G401.6 (cell line): ENCODE measurements around the gene PADI4.
"Not testable (repeated sequence)": the region's sequence is repeated elsewhere in the genome, so short reads cannot be mapped to it uniquely, and the experiment has no call there.

ENCODE experiments used
- FAIRE-seq: peaks from 2 replicates; lab custom pipeline; 2012; peaks lifted over from hg19 to GRCh38; lab: Jason Lieb, UNC

The PADI4 gene

DNA sequence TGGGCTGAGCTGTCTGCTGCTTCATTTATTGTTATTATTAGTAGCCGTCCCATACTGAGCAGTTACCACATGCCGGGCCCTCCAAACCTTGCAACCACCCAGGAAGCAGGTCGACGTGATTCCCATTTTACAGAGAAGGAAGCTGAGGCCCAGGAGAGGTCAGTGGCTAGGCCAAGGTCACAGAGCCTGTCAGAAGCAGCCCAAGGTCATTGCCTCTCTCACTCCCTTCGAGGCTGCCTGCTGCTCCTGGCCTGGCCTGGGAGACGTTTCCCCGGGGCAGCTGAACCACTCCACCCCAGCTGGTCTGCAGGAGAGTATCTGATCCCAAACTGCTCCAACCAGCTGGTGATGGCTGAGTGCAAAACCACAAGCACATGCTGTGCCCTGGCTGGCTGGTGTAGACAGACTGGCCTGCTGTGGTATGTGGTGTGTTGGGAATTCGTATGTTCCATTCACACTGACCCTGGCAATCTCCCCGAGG is 6.5 kb downstream of the PADI4 start:
- FAIRE-seq, result no peak

DNA sequence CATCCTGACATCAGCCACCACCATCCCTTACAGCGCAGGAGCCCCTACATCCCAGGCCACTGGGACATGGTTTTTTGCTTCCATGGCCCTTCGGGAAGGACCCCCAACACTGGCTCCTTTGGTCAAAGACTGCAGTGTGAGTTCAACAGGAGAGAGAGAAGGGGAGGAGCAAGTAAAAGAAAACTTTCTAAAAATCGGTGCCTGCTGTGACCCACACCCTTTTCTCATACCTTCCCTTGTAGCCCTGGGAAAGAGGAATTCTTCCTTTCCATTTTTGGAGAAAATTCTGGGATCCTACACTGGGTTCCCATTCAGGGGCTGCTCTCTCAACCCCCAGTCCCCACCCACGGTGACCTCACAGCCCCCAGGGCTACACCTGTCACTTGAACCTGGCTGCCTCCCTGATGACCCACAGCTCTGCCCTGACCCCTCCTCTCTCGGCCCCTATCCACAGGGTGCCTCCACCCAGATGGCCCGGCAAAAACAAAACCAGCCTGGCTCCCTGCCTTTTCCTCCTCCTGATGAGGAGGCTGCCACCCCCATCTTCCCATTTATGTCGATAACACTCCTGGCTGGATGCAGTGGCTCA is 7.6 kb downstream of the PADI4 start:
- FAIRE-seq, result no peak

DNA sequence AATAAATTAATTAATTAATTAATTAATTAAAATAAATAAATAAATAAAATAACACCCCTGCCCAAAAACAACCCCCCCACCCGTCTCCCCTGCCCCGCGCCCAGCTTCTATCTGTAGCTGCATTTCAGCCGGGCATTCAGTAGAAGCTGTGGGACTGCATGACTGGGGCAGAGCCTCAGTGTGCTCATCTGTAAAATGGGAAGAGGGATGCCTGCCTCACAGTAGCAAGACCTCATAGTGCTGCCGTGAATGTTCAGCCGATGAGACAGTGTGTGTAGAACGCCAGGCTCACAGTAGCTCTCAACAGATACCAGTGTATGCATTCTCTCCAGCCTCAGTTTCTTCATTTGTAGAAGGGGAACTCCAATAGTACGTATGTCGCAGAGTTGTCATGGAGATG is 8.7 kb downstream of the PADI4 start:
- no peak for FAIRE-seq

DNA sequence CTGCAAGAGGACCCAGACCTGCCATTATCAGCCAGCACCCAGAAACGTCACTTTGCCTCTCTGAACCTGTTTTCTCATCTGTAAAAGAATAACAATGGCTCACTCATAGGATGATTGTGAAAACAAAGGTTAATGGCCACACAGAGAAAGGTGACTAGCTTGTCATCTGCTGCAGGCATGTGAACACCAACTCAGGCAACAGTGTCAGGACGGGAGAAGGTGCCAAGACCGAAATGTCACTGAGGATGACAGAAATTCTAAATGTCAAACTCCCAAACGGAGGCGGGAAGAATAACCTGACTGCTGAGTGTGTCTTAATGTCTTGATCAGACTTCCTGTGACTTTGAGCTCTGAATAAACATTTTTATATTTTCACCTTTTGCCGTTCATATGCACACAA is 10.3 kb downstream of the PADI4 start:
- FAIRE-seq, result no peak

DNA sequence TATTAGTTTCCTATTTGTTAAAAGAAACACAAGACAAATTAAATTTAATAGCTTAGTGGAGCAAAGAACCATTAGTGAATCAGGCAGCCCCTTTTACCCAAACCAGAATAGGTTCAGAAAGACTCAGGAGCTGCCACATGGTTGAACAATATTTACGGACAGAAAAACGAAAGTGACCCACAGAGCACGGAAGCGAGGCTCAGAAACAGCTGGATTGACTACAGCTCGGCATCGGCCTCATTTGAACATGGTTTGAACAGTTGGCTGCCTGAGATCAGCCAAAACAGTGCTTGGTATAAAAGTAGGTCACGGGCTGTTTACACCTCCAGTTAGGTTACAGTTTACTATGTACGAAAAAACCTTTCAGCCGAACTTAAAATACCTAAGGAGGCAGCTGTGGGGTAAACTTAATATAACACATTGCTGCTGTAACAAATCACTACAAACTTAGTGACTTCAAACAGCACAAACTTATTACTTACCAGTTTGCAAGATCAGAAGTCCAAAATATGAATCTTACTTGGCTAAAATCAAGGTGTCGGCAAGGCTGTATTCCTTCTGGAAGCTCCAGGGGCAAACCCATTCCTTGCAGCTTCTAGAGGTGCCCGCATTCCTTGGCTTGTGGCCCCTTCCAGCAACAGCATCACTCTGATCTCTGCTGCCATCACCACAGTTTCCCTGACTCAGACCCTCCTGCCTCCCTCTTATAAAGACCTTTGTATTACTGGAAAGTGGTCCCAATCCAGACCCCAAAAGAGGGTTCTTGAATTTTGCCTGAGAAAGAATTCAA is 11.8 kb downstream of the PADI4 start:
- no peak for FAIRE-seq

DNA sequence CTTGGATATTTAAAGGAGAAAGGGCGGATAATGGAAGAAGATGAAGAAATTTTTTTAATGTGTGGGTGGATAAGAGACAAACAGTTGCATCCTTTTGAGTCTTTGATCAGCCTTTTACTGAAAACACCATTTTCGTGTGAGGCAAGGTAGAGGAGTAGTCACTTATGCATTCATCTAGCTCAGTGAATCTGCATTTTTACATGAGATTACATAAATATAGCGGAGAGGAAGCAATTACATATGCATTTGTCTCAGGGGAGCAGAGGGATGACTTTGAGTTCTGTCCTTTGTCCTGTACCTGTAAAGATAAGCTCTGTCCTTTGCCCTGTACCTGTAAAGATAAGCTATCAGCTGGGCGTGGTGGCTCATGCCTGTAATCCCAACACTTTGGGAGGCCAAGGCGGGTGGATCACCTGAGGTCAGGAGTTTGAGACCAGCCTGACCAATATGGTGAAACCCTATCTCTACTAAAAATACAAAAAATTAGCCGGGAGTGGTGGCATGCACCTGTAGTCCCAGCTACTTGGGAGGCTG is 13.9 kb downstream of the PADI4 start:
- not testable (repeated sequence) for FAIRE-seq

DNA sequence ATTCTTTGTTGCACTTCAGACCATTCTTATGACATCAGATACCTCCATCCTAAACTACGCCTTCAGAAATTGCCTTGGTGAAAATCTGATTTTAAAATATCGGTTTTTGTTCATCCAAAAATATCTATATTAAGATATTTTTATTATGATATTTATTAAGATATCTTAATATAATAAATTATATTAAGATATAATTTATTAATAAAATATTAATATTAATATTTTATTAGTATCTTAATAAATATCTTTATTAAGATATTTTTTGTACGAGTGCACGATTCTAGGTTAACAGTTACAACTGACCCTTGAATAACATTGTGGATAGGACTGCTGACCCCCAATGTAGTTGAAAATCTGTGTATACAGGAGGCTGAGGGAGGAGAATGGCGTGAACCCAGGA is 20.9 kb downstream of the PADI4 start:
- peak; percentile 63 for FAIRE-seq

DNA sequence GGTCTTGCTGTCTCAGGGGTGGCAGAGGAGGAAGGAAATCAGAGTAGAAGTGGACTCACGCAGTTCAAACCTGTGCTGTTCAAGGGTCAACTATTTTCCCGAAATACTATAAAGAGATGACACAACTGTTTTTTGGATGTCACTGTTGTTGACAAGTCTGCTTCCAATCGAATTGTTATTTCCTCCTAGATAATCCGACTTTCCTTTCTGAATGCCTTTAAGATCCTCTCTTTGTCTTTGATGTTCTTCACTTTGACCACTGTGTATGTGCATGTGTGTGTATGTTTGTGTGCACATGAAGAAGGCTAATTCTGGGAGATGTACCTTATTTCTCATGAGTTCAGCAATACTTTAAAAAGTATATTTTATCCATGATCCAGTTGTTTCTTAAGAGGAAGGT is 21.6 kb downstream of the PADI4 start:
- FAIRE-seq, result no peak

DNA sequence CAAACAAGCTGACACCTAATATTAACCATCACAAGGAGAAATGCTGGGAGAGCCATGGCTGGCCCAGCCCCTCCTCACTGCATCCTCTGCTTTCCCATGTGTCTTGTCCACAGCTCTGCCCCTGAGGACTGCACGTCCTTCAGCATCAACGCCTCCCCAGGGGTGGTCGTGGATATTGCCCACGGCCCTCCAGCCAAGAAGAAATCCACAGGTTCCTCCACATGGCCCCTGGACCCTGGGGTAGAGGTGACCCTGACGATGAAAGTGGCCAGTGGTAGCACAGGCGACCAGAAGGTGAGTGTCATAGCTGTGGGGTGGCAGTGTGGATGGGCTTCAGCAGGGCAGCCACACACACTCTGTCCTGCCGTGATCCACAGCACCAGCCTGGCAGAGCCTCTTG is 22.9 kb downstream of the PADI4 start:
- no peak for FAIRE-seq

DNA sequence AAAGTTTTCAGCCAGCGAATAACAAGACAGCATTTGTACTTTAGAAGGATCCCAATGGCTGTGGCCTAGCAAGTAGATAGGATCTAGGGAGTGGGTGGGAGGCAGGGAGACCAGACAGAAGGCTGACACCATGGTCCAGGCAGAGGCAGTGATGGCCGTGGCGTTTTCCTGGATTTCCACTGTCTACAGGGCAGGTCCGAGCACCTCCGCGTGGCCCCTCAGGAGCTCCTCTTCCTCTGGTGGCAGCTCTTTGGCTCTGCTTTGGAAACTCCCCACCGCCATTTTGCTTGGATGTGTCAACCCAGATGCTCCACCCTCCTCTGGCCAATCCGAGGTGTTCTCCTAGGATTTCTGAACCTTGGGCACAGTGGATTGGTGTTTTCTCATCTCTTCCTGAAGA is 25.1 kb downstream of the PADI4 start:
- no peak for FAIRE-seq

DNA sequence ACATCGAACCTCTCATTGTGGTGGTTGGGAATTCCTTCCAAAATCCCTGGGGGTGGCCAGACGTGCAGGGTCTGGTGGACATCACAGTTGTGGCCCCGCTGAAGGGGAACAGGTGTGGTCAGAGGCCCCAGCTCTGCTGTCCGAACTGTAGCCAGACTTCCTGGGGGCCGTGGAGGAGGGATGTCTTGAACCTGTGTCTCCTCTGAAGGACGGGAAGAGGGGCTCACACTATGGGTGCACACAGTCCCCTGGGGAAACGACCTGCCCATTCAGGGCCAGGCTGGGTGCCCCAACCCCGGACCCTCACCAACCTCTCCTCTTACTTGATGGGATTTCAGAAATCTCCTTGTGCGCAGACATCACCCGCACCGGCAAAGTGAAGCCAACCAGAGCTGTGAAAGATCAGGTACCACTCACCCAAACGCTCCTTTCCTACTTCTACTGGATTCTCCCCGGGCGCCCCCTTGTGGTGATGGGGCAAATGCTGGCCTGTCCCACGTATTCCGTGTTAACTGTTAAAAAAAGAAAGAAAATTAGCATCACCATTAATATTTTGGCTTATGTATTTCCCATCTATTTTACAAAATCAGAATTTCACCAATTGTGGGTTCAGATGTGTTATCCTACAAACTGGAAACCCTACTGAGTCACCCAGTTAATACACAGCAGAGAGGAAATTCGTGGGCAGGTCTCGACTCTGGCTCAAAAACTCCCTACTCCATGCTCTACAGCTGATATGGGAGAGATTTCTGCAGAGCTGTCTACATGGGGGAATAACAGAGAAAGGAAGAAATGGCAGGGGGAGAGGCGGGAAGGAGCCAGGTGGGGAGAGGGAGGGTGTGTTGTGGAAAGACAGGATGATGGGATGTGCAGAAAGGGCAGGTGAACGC is 28.1 kb downstream of the PADI4 start:
- FAIRE-seq, result peak; percentile 84

DNA sequence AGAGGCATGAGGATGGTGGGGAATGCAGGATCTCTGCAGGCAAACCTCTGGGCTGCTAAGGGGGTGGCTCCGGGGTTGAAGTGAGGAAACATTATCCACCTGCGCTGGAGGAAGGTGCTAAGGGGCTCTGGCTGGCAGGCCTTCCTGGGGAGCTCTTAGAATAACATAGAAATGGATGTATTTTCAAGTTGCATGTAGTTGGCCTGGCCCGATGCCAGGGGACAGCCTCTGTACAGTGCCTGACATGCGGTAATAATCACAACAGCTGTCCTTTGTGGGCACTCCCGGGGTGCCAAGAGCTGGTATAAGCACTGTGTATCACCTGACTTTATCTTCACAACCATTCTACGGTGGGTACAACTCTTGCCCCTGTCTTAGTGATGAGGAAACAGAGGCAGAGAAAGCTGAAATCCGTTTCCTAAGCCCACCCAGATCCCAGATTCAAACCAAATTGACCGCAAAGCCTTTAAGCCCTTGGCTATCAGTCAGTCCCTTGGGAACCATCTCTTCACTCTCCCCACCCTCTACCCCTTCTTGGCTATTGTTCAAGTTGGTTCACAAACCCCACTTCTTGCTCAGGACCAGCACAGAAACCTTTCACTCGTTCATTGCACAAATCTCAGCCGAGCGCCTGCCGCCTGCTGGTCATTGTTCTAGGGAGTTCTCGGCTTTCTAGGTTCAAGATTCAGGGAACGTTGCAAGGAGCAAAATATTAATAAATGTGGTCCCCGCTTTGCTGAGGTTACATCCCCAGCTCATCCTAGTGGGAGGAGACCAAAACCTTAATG is 30.9 kb downstream of the PADI4 start:
- no peak for FAIRE-seq

DNA sequence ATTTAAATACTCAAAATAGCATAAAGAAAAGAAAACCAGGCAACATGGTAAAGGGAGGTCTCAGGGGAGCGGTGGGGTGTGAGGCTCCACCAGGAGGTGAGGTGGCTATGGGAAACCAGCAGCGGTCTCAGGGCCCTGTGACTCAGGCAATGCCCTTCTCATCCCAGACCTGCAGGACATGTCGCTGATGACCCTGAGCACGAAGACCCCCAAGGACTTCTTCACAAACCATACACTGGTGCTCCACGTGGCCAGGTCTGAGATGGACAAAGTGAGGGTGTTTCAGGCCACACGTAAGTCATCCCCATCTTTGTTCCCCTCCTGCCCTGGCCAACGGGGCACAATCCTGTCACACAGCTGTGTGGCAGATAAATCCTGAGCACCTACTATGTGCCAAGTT is 31.5 kb downstream of the PADI4 start:
- FAIRE-seq, result no peak

DNA sequence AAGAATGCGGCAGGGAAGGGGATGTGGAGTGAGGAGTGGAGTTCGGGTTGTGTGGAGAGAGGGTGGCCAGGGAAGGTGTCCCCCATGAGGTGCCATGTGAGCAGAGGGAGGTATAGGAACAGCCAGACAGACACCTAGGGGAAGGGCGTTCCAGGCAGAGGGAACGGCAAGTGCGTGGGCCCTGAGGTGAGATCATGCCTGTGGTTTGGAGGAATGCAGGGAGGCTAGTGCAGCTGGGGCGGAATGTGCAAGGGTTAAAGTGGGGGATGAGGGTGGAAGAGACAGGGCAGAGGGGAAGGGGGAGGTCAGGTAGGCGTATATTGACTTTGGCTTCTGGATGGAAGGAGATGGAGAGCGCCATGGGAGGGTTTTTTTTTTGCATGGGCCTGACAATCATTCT is 32.4 kb downstream of the PADI4 start:
- no peak for FAIRE-seq

DNA sequence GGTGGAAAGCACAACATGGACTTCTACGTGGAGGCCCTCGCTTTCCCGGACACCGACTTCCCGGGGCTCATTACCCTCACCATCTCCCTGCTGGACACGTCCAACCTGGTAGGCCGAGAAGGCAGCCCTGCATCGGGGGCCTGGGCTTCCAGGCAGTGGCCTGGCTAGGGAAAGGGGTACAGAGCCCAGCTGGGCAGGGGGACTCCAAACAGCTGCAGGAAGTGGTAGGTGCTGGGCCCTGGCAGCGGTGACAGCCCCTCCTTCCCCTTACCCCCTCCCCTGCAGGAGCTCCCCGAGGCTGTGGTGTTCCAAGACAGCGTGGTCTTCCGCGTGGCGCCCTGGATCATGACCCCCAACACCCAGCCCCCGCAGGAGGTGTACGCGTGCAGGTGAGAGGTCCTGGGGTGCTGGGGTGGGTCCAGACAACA is 34.0 kb downstream of the PADI4 start:
- FAIRE-seq, result no peak

DNA sequence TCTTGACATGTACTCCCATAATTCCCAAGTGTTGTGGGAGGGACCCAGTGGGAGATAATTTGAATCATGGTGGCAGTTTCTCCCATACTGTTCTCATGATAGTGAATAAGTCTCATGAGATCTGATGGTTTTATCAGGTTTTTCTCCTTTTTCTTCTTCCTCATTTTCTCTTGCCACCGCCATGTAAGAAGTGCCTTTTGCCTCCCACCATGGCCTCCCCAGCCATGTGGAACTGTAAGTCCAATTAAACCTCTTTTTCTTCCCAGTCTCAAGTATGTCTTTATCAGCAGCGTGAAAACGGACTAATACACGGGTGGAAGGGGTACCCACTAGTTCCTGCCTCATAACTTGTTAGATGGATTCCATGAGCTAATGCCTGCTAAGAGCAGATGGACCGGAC is 37.5 kb downstream of the PADI4 start:
- not testable (repeated sequence) for FAIRE-seq

DNA sequence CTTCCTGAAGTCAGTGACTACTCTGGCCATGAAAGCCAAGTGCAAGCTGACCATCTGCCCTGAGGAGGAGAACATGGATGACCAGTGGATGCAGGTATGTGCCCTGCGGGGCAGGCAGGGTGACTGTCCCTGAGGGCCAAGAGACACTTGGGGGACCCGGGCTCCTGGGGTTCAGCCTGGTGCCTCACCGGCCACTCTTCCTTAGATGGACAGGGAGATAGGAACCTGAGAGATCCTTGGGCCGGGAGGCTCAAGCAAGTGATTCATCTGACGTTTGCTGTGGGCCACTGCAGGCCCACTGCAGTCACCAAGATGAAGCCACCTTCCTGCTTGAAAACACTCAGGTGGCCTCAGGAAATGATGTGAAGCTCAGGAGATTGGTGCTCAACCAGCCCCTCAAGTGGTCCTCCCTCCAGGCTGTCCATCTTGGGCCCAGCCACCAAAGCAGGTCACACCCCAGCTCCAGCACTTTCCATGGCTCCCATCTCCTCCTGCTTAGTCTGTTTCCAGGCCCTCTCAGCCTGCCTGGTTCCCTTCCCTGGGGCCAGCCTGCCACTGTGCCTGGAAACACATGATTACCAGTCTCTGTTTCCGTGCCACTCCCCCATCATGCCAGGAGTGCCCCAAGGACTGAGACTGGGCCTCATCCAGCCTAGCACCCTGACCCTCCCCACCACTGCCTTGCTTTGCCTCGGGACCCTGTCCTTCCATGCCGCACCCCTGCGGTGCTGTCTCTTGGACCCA is 38.2 kb downstream of the PADI4 start:
- no peak for FAIRE-seq

DNA sequence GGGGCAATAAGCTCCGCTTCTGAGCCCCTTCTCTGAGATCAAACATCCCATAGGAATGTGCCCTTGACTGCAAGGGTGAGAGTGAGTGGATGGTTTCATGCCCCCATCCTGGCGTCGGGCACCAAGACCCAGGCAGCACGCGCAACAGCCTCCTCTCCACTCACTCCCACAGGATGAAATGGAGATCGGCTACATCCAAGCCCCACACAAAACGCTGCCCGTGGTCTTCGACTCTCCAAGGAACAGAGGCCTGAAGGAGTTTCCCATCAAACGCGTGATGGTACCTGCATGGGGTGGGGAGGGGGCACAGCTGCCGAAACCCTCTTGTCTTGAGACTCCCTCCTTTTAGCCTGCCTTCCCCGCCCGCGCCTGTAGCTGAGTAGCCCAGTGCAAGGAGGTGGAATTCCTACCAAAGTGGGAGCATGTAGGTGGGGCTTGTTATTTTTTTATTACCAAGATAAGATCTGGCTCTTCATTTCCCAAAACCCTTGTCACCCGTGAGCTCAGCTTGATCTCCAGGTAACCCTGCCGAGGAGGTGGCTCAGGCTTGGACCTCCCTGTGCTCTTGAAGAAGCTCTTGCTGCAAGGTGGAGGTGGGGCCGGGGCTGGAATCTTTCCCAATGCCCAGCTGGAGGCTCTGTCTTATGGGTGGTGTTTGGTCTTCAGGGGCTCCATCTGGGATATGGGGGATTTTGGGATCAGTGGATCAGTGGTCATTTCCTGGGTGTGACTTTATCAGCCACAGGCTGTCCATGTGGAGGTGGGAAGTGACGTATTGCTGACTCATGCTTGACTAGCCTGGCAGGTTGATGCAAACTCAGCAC is 40.0 kb downstream of the PADI4 start:
- no peak for FAIRE-seq

DNA sequence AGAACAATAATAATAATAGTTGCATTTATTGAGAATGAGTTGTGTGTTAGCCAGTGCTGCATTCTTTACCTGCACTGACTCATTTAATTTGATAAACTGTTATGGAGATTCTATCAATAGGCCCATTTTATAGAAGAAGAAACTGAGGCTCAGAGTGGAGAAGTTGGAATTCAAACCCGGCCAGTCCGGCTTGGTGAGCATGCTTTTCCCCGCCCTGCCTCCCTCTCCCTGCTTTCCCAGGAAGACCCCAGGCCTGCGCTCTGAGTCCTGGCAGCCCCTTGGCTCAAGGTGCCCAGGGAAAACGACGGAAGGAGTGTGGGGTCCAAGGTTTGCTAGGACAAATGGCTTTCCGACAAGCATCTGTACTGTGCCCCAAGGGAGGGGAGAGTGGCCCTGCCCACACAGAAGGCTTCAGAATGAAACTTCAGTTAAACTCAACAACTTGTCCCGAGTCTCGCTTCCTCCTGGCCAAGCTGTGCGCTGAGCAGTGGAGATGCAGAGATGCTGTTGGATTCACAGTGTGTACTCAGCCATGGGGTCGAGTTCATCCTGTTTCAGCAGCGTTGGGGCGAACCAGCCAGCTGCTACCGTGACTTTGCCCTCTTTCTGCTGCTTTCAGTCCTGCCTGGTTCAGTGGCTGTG is 40.7 kb downstream of the PADI4 start:
- FAIRE-seq, result no peak

DNA sequence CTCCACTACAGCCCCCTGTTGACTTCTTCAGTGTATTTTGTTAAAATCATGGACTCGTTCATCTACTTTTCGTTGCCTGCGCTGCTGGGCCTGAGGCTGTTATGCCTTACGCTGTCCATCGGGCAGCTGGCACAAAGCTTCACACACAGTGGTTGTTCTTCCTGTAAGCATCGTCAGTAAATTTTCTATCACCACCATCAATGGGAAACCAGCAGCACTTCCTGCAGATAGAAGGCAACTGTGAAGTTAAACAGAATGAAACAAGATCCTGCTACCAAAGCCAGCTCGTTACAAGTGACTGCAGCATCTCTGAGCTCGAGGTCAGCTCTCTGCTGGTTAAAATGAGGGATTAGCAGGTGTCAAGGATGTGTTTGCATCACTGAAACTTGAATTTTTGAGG is 42.1 kb downstream of the PADI4 start:
- no peak for FAIRE-seq
